ENCODE measurements around the gene RSPO4. TPM values are rescaled to one million over a fixed set of nuclear protein-coding genes. Genes with fewer than 3 reads are reported as not detected.
"Not testable (repeated sequence)": the region's sequence is repeated elsewhere in the genome, so short reads cannot be mapped to it uniquely, and the experiment has no call there.

RSPO4 gene
- polyA plus RNA-seq, 2 donors, result 0.04 to 0.06 TPM

DNA sequence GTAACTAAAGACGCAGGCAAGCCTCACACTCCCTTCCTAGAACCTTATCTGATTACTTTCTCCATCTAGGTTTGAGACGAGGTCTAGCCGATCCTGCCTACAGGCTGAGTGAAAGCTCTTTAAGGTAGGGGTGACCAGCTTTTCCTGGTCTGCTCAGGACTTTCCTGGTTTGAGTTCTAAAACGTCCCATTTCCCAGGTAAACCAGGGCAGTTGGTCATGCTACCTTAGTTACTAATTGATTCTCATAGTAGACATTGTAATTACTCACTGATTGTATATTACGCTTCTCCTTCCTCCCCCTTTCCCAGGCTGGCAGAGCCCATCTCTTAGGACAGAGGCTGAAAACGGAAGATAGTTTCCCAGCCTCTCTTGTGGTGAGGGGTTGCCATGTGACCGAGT, 27.9 kb upstream of the RSPO4 start:
- H3K27me3 ChIP-seq (ENCODE audit: control insufficient read depth in 1 of 2, insufficient read depth in 2 of 2, low read length in 2 of 2), result no peaks in the 10 kb centered on the region
- H3K9me3 ChIP-seq (ENCODE audit: control insufficient read depth in 2 of 2, insufficient read depth in 1 of 2, low read depth in 1 of 2, low read length in 1 of 2), result no peaks in the 10 kb centered on the region
- 75 to 83% methylated on average over 7 of the region's 7 CpGs for WGBS, 2 donors
- H3K36me3 ChIP-seq (ENCODE audit: control insufficient read depth in 2 of 2, insufficient read depth in 2 of 2, low read length in 1 of 2), result no peaks in the 10 kb centered on the region
- no peak overlapping the region for H3K4me3 ChIP-seq (ENCODE audit: low read depth in 1 of 2, low read length in 2 of 2)
- no peak overlapping the region for H3K27ac ChIP-seq (ENCODE audit: low read depth in 2 of 2, low read length in 1 of 2)
- H3K4me1 ChIP-seq (ENCODE audit: control insufficient read depth in 2 of 2, insufficient read depth in 2 of 2, low read length in 1 of 2), result no peaks in the 10 kb centered on the region

DNA sequence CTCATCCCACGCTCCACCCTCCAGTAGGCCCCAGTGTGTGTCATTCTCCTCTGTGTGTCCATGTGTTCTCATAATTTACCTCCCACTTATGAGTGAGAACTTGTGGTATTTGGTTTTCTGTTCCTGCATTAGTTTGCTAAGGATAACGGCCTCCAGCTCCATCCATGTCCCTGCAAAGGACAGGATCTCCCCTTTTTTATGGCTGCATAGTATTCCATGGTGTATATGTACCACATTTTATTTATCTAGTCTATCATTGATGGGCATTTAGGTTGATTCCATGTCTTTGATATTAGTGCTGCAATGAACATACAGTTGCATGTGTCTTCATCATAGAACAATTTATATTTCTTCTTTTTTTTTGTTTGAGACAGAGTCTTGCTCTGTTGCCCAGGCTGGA, 24.1 kb upstream of the RSPO4 start:
- 72 to 84% methylated on average over 2 of the region's 2 CpGs for WGBS, 2 donors

GRCh38 chr20:1022871-1023270, 20.8 kb upstream of the RSPO4 start:
- Histone ChIP-seq H3K4me1 (ENCODE audit: control insufficient read depth in 2 of 2, insufficient read depth in 2 of 2, low read length in 1 of 2) (no peaks in the 10 kb centered on the region), H3K4me3 (ENCODE audit: low read depth in 1 of 2, low read length in 2 of 2) (no peak overlapping the region), H3K27me3 (ENCODE audit: control insufficient read depth in 1 of 2, insufficient read depth in 2 of 2, low read length in 2 of 2) (no peaks in the 10 kb centered on the region), H3K27ac (ENCODE audit: low read depth in 2 of 2, low read length in 1 of 2) (no peak overlapping the region), H3K36me3 (ENCODE audit: control insufficient read depth in 2 of 2, insufficient read depth in 2 of 2, low read length in 1 of 2) (no peaks in the 10 kb centered on the region), H3K9me3 (ENCODE audit: control insufficient read depth in 2 of 2, insufficient read depth in 1 of 2, low read depth in 1 of 2, low read length in 1 of 2) (no peaks in the 10 kb centered on the region)

More for the DNA sequence above, 24.1 kb upstream of the RSPO4 start:
- H3K27ac ChIP-seq (ENCODE audit: low read depth in 2 of 2, low read length in 1 of 2); H3K4me1 ChIP-seq (ENCODE audit: control insufficient read depth in 2 of 2, insufficient read depth in 2 of 2, low read length in 1 of 2); H3K4me3 ChIP-seq (ENCODE audit: low read depth in 1 of 2, low read length in 2 of 2); H3K36me3 ChIP-seq (ENCODE audit: control insufficient read depth in 2 of 2, insufficient read depth in 2 of 2, low read length in 1 of 2); H3K9me3 ChIP-seq (ENCODE audit: control insufficient read depth in 2 of 2, insufficient read depth in 1 of 2, low read depth in 1 of 2, low read length in 1 of 2); H3K27me3 ChIP-seq (ENCODE audit: control insufficient read depth in 1 of 2, insufficient read depth in 2 of 2, low read length in 2 of 2): not testable (repeated sequence)

- no peaks in the 10 kb centered on the region for H3K36me3 ChIP-seq (ENCODE audit: control insufficient read depth in 2 of 2, insufficient read depth in 2 of 2, low read length in 1 of 2)
- WGBS, 2 donors, result 82 to 85% methylated on average over 5 of the region's 5 CpGs
Measured at GRCh38 chr20:1020614-1021013, 18.5 kb upstream of the RSPO4 start.

GRCh38 chr20:1019344-1019743, 17.2 kb upstream of the RSPO4 start:
- H3K27me3 ChIP-seq (ENCODE audit: control insufficient read depth in 1 of 2, insufficient read depth in 2 of 2, low read length in 2 of 2), result no peaks in the 10 kb centered on the region
- H3K4me1 ChIP-seq (ENCODE audit: control insufficient read depth in 2 of 2, insufficient read depth in 2 of 2, low read length in 1 of 2), result no peaks in the 10 kb centered on the region
- no peak overlapping the region for H3K4me3 ChIP-seq (ENCODE audit: low read depth in 1 of 2, low read length in 2 of 2)
- H3K36me3 ChIP-seq (ENCODE audit: control insufficient read depth in 2 of 2, insufficient read depth in 2 of 2, low read length in 1 of 2), result no peaks in the 10 kb centered on the region
- no peak overlapping the region for H3K27ac ChIP-seq (ENCODE audit: low read depth in 2 of 2, low read length in 1 of 2)
- WGBS, 2 donors, result 45 to 52% methylated on average over 2 of the region's 2 CpGs
- H3K9me3 ChIP-seq (ENCODE audit: control insufficient read depth in 2 of 2, insufficient read depth in 1 of 2, low read depth in 1 of 2, low read length in 1 of 2), result no peaks in the 10 kb centered on the region

More at GRCh38 chr20:1020614-1021013, 18.5 kb upstream of the RSPO4 start:
- Histone ChIP-seq H3K27ac (ENCODE audit: low read depth in 2 of 2, low read length in 1 of 2) (no peak overlapping the region), H3K4me3 (ENCODE audit: low read depth in 1 of 2, low read length in 2 of 2) (no peak overlapping the region), H3K27me3 (ENCODE audit: control insufficient read depth in 1 of 2, insufficient read depth in 2 of 2, low read length in 2 of 2) (no peaks in the 10 kb centered on the region), H3K9me3 (ENCODE audit: control insufficient read depth in 2 of 2, insufficient read depth in 1 of 2, low read depth in 1 of 2, low read length in 1 of 2) (no peaks in the 10 kb centered on the region), H3K4me1 (ENCODE audit: control insufficient read depth in 2 of 2, insufficient read depth in 2 of 2, low read length in 1 of 2) (no peaks in the 10 kb centered on the region)

- H3K36me3 ChIP-seq (ENCODE audit: control insufficient read depth in 2 of 2, insufficient read depth in 2 of 2, low read length in 1 of 2), result no peaks in the 10 kb centered on the region
- no peaks in the 10 kb centered on the region for H3K9me3 ChIP-seq (ENCODE audit: control insufficient read depth in 2 of 2, insufficient read depth in 1 of 2, low read depth in 1 of 2, low read length in 1 of 2)
- no peak overlapping the region for H3K27ac ChIP-seq (ENCODE audit: low read depth in 2 of 2, low read length in 1 of 2)
- H3K27me3 ChIP-seq (ENCODE audit: control insufficient read depth in 1 of 2, insufficient read depth in 2 of 2, low read length in 2 of 2), result no peaks in the 10 kb centered on the region
- no peak overlapping the region for H3K4me3 ChIP-seq (ENCODE audit: low read depth in 1 of 2, low read length in 2 of 2)
- H3K4me1 ChIP-seq (ENCODE audit: control insufficient read depth in 2 of 2, insufficient read depth in 2 of 2, low read length in 1 of 2), result no peaks in the 10 kb centered on the region
- WGBS, 2 donors, result 49 to 53% methylated on average over 5 of the region's 5 CpGs
Measured at GRCh38 chr20:1017677-1018076, 15.6 kb upstream of the RSPO4 start.

GRCh38 chr20:1015181-1015580, 13.1 kb upstream of the RSPO4 start:
- Histone ChIP-seq H3K27me3 (ENCODE audit: control insufficient read depth in 1 of 2, insufficient read depth in 2 of 2, low read length in 2 of 2) (no peaks in the 10 kb centered on the region), H3K36me3 (ENCODE audit: control insufficient read depth in 2 of 2, insufficient read depth in 2 of 2, low read length in 1 of 2) (no peaks in the 10 kb centered on the region), H3K4me1 (ENCODE audit: control insufficient read depth in 2 of 2, insufficient read depth in 2 of 2, low read length in 1 of 2) (no peaks in the 10 kb centered on the region), H3K4me3 (ENCODE audit: low read depth in 1 of 2, low read length in 2 of 2) (no peak overlapping the region), H3K27ac (ENCODE audit: low read depth in 2 of 2, low read length in 1 of 2) (no peak overlapping the region), H3K9me3 (ENCODE audit: control insufficient read depth in 2 of 2, insufficient read depth in 1 of 2, low read depth in 1 of 2, low read length in 1 of 2) (no peaks in the 10 kb centered on the region)
- 57 to 71% methylated on average over 1 of the region's 1 CpG for WGBS, 2 donors

- H3K27me3 ChIP-seq (ENCODE audit: control insufficient read depth in 1 of 2, insufficient read depth in 2 of 2, low read length in 2 of 2), result no peaks in the 10 kb centered on the region
- H3K36me3 ChIP-seq (ENCODE audit: control insufficient read depth in 2 of 2, insufficient read depth in 2 of 2, low read length in 1 of 2), result no peaks in the 10 kb centered on the region
- no peak overlapping the region for H3K27ac ChIP-seq (ENCODE audit: low read depth in 2 of 2, low read length in 1 of 2)
- no peak overlapping the region for H3K4me3 ChIP-seq (ENCODE audit: low read depth in 1 of 2, low read length in 2 of 2)
- WGBS, 2 donors, result 62 to 70% methylated on average over 7 of the region's 7 CpGs
- H3K4me1 ChIP-seq (ENCODE audit: control insufficient read depth in 2 of 2, insufficient read depth in 2 of 2, low read length in 1 of 2), result no peaks in the 10 kb centered on the region
- H3K9me3 ChIP-seq (ENCODE audit: control insufficient read depth in 2 of 2, insufficient read depth in 1 of 2, low read depth in 1 of 2, low read length in 1 of 2), result no peaks in the 10 kb centered on the region
Measured at GRCh38 chr20:1014471-1014870, 12.4 kb upstream of the RSPO4 start.

DNA sequence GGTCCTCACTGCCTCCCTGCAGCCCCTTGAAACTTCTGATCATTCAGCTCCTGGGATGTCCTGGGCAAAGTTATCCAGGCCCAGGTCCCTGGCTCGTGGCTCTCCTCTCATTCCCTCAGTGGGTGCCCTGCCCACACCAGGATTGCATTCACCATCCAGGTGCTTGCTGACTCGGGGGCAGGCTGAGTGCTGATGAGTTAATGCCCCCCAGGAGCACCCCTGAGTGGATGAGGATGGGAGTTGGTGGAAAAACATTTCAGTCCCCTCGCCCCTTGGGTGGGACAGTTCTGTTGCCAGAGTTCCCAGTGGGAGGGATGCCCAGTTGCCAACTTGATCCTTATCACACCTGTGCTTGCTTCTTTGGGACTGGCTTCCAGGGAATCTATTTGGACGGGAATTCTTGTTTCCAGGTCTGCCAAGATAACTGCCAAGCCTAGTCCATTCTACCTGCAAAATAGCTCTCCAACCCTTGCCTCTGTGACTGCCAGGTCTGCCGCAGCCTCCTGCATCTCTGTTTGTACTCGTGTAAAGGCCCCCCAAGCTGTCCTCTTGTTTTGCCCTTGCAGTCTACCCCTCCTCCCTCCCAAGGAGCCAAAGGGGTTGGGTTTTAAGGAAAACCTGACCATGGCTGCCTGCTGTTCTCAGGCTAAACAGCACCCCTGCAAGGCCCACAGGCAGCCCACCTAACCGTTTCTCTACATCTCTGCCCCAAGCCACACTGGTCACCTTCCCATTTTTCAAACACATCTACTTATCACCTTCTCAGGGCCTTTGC, 11.6 kb upstream of the RSPO4 start:
- Histone ChIP-seq H3K4me1 (ENCODE audit: control insufficient read depth in 2 of 2, insufficient read depth in 2 of 2, low read length in 1 of 2) (no peaks in the 10 kb centered on the region), H3K27me3 (ENCODE audit: control insufficient read depth in 1 of 2, insufficient read depth in 2 of 2, low read length in 2 of 2) (no peaks in the 10 kb centered on the region), H3K36me3 (ENCODE audit: control insufficient read depth in 2 of 2, insufficient read depth in 2 of 2, low read length in 1 of 2) (no peaks in the 10 kb centered on the region), H3K9me3 (ENCODE audit: control insufficient read depth in 2 of 2, insufficient read depth in 1 of 2, low read depth in 1 of 2, low read length in 1 of 2) (no peaks in the 10 kb centered on the region), H3K4me3 (ENCODE audit: low read depth in 1 of 2, low read length in 2 of 2) (no peak overlapping the region), H3K27ac (ENCODE audit: low read depth in 2 of 2, low read length in 1 of 2) (no peak overlapping the region)
- WGBS, 2 donors, result 57 to 64% methylated on average over 7 of the region's 7 CpGs
